GM19397 (cell line): ENCODE measurements around the gene GTF2B.
"Not testable (repeated sequence)": the region's sequence is repeated elsewhere in the genome, so short reads cannot be mapped to it uniquely, and the experiment has no call there.

Experiments used
- ATAC-seq: cut with Tn5 transposase; IDR thresholded peaks from one replicate; pipeline ENCODE4 v1.9.1; 2021; ENCODE audit warnings: mild to moderate bottlenecking, moderate library complexity; ENCODE audit not compliant: unreplicated experiment

The GTF2B gene

DNA sequence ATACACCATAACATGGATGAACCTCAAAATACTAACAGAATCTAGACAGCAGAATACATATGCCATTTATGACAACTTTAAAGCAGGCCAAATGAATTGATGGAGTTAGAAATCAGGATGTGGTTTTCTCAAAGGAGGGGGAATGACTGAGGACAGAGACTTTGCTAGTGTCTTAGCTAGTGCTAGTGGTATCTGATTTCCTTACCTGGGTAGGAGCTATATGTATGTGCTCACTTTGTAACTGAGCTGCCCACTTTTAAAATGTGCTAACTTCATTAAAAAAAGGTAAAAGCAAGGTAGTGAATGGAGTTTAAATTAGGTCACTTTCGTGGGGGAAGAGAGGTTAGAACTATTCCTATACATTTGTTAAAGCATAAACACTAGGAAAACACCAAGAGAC lies 2.6 kb downstream of the GTF2B start:
- ATAC-seq, result no peak

DNA sequence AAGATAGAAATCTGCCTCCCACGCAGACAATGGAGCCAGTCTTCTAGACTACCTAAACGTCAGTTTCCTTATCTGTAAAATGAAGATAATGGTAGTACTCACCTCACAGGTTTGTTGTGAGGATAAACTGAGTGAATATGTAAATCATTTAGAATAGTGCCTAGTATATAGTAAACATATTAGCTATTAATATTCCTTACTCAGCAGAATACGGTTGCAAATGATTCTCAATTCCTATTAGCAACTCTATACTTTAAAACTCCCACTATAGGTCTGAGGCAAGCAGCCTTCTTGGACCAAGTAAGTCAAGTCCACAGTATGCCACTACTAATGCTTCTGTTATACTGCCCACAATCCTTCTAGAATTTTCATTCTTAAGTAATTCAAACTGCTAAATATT lies 5.4 kb downstream of the GTF2B start:
- ATAC-seq, result no peak

DNA sequence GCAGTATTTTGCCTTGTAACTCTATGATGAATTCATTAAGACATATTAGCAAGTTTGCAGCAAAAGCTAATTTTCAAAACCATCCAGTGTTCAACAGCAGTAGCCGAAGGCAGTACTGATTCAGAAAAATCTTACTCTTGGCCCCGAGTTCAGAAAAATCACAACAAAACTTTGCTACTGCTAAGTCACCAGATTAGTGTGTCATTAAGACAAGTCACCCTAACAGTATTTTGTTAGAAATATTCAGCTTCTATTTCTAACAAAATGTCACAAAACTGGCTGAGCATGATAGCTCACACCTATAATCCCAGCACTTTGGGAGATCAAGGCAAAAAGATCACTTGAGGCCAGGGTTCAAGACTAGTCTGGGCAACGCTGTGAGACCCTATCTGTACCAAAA lies 8.2 kb downstream of the GTF2B start:
- ATAC-seq, result no peak

DNA sequence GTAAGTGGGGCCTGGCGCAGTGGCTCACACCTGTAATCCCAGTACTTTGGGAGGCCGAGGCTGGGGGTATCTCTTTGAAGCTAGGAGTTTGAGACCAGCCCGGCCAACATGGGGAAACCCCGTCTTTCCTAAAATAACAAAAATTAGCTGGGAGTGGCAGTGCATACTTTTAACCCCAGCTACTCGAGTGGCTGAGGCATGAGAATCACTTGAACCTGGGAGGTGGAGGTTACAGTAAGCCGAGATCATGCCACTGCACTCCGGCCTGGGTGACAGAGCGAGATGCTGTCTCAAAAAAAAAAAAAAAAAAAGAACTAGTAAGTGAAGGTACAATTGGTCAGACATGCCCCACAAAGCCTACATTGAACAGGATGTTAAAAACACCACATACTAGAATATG lies 10.7 kb downstream of the GTF2B start:
- ATAC-seq, result not testable (repeated sequence)

DNA sequence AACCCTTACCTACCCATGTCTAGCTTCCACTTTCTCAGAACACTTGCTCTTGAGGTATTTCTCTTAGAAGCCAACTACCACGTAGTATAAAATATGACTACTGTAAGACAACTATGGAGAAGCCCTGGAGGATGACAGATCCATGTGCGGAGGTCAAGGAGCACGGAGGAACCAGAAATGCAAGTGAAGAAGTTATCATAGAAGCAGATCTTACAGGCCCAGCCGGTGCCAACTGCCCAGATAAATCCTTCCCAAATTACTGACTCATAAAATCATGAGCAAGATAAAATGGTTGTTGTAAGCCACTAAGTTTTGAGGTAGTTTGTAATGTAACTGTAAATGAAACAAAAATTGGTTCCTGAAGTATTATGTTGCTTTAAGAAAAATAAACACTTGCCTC lies 12.6 kb downstream of the GTF2B start:
- no peak for ATAC-seq

DNA sequence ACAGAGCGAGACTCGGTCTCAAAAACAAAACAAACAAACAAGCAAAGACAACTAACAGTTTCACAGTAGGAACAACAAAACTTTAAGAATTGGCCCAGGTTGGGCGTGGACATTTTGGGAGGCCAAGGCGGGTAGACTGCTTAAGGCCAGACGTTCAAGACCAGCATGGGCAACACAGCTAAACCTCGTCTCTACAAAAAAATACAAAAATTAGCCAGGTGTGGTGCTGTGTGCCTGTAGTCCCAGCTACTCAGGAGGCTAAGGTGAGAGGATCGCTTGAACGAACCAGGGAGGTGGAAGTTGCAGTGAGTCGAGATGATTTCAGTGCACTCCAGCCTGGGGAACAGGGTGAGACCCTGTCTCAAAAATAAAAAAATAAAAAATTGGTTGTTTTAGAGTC lies 13.5 kb downstream of the GTF2B start:
- no peak for ATAC-seq

DNA sequence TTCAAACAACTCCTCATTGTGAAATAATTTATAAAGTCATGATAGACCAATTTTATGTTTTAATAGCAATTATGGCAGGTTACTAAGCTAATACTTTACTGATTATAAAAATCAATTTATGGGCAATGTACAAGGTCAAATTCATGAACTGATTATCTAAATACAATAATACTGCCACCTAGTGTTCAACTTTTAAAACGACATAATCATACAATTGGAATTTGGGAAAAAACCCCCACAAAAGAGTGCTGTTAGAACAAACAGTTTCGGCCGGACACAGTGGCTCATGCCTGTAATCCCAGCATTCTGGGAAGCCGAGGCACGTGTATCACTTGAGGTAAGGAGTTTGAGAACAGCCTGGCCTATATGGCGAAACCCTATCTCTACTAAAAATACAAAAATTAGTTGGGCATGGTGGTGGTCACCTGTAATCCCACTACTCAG lies 14.0 kb downstream of the GTF2B start:
- ATAC-seq, result no peak

DNA sequence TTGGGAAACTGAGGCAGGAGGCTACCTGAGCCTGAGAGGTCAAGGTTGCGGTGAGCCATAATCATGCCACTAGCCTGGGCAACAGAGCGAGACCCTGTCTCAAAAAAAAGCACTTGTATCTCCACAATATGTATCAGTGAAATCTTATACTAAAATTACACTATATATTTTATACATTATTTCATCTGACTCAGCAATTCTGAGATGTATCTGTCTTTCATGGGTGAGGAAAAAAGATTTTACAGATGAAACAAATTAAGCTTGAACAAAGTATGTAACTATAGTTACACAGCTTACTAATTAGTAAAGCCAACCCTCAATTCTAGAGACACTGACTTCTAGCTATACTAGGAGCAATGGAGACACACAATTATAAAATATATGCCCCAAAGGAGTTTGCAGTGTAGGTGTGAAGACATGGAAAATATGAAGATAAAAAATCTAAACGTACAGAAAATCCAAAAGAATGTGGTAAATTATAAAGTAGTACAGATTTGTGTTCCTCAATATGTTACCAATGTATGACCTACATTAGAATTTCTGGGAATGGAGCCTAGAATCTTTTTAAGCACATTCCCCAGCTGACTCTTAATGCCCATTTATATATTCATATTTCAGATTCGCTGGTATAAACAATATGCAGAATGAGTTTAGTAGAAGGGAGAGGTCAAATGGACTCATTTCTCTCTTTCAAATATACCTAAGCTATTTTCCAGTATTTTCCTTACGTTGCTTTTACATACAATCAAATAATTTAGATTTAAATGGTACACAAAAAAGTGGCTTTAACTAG lies 14.6 kb downstream of the GTF2B start:
- no peak for ATAC-seq

DNA sequence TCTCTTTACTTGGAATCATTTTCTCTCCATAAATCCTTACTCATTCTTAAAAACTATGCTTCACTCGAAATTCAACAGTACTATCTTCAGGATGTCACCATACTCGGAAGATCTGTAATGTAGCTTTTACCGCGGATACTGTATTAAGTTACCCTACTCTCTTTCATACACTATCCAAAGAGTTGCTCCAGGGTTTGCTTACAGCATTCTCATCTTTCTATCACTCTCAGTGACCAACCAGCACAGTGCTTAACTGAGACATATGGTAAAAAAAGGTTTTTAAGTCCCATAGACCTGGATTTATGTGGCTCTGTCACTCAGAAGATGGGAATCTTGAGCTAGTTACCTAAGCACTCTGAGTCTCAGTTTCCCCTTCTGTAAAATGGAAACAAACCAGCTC lies 15.8 kb downstream of the GTF2B start:
- ATAC-seq, result no peak

DNA sequence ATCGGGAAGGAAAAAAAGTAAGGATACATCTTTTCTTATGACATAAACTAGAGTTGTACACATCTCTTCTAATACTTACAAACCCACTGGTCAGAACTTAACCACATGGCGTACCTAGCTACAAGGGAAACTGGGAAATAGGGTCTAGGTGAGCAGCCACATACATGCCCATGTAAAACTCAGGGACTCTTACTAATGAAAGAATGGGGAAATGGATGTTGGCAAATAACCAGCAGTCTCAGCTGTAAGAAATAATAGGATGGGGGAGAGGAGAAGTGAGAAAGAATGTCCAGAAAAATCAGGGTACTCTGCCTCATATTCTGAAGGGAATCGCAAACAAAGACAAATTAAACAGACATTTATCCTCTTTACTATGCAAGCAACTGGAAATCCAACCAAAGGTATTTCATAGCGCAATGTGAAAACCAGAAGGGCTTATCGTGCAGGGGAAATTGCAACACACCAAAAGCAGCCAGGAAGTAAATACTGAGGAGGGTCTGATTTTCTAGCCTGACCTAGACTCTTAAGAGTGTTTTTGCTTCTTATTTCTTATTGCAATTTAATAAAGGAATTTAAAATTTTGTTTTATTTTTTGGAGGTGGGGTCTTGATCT lies 17.5 kb downstream of the GTF2B start:
- ATAC-seq, result no peak

DNA sequence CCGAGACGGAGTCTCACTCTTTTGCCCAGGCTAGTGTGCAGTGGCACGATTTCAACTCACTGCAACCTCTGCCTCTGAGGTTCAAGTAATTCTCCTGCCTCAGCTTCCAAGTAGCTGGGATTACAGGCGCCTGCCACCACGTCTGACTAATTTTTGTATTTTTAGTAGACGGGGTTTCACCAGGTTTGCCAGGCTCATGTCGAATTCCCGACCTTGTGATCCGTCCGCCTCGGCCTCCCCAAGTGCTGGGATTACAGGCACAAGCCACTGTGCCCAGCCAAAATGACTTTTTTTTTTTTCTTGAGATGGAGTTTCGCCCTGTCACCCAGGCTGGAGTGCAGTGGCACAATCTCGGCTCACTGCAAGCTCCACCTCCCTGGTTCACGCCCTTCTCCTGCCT lies 21.7 kb downstream of the GTF2B start:
- ATAC-seq, result not testable (repeated sequence)

DNA sequence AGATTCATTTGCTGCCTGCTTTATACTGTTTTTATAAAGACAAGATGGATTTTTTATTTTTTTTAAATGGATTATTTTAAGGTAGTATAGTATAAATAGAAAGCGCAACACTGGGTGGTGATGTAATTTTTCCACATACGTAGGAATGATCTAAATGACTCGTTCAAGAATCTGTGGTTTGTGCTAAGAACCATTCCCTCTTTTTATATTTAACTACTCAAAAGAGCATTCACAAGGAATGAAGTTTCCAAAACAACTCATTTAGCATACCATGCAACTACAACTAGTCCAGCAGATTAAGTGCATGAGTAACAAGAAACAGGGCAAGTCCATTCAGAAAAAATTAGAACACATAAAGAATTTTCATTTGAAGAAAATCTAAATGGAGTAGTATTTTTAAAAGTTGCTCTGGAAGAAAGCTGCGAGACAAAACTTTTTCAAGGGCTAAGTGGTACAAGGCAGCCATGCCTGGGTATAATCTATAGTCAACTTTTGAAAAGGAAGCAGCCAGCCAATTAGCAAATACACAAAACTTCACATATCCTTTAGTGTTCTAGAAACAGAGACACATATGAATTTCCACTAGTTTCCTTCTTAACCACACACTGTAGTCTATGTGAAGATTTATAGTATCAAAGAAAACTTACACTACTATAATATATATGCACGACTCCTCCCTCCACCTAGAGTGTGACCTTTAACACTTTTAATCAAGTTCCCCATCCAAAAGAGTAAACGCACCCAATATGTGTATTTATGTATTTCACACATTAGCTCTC lies 23.4 kb downstream of the GTF2B start:
- no peak for ATAC-seq

DNA sequence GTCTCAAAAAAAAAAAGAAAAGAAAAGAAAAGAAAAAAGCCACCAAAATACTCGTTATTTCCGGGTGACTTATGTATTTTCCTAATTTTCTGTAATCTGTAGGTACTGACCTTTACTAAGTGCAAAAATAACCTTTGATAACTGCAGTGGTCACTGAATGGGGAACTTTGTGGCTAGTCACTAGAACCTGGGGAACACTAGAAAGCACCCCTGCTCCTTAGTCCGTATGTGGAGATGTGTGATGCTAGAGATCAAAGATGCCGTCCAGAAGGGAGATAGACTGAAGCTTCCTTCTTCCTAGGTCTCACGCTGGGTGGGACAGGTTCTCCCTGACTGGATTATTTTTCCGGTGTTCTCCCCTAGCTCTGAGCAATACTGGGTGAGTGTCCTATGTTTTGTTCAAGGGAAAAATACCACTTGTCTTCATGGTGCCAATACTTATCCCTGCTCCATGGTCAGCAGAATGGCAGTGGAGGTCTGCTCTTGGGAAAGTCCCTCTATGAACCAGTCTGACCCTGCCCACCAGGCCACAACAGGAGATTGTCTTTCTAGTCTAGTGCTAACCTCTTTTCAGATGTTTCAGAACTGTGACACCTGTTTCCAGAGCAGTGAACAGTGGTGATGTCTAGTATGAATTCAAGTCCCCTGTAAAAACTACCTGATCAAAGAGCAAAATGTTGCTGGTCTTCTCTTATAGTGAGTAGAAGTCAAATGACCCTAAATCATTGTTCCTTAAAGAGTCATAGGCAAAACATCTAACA lies 39.9 kb downstream of the GTF2B start:
- ATAC-seq, result no peak

DNA sequence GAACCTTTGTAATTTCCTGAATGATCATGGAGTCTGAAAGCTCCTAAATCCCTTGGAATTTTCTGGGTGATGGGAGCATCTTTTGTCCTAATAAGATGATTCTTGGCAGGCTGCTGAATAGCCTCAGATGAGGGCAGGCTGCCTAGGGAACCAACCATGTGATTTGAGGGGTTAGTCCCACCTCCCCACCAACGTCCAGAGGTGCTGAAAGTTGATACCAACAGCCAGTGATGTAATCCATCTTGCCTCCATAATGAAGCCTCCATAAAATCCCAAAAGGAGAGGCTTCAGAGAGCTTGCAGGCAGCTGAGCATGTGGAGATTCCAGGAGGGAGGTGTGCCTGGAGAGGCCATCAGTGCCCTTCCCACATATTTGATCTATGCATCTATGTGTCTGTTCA lies 43.7 kb downstream of the GTF2B start:
- no peak for ATAC-seq

DNA sequence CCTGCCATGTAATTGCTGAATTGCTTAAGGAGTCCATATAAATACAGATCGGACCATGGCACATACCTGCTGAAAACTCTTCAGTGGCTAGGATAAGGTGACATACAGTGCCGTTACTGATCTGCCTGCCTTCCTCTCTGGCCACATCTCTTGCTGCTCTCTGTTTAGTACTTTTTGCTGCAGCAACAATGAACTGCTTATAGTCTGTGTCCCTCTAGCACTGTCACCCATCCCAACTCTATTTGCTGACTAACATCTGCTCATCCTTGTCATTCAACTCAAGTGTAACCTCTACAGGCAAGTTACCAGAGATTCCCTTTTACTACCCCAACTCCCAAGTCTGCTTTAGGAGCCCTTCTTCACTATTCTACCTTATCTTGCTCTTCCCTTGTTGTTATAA lies 65.6 kb downstream of the GTF2B start:
- ATAC-seq, result no peak

DNA sequence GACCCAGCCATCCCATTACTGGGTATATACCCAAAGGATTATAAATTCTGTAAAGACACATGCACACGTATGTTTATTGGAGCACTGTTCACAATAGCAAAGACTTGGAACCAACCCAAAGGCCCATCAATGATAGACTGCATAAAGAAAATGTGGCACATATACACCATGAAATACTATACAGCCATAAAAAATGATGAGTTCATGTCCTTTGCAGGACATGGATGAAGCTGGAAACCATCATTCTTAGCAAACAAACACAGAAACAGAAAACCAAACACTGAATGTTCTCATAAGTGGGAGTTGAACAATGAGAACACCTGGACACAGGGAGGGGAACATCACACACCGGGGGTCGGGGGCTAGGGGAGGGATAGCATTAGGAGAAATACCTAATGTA lies 71.7 kb downstream of the GTF2B start:
- ATAC-seq, result not testable (repeated sequence)

DNA sequence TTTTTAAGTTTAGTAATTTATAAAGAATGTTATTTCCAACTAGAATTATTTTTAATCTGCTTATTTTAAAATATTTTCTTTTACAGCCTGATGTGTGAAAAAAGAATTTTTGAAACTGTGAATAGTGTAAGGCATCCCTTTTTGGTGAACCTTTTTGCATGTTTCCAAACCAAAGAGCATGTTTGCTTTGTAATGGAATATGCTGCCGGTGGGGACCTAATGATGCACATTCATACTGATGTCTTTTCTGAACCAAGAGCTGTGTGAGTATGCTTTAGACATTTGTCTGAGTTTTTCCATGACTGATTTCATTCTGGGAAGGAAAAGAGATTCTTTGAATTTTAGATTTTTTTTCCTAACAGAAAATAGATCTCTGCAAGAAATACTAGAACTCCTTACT lies 77.9 kb downstream of the GTF2B start:
- ATAC-seq, result no peak

DNA sequence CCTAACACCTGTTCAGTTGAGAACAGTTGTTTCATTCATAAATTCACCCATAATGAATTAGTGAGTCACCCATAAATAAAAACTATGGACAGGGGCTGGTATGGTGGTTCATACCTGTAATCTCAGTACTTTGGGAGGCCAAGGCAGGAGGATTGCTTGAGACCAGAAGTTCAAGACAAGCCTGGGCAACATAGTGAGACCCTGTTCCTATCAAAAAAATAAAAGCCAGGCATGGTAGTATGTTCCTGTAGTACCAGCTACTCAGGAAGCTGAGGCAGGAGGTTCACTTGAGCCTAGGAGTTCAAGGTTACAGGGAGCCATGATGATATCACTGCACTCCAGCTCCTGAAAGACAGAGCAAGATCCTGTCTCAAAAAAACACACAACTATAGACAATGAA lies 79.0 kb downstream of the GTF2B start:
- no peak for ATAC-seq

DNA sequence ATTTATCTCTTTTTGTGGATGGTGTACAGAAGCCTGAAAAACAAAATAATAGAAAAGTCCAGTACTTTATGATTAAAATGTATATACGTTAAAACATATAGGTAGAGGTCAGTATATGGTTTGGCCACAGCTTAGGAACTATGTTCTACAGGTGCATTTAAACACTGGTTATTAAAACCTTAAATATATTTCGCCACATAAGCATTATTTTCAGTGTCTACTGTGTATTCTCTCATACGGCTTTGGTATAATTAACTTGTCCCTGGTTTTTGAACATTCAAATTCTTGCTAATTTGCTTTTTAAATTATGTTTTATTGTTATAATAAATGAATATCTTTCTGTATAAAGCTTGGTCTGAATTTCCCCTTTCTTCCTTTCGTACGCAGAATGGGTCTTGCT lies 87.9 kb downstream of the GTF2B start:
- ATAC-seq, result no peak

DNA sequence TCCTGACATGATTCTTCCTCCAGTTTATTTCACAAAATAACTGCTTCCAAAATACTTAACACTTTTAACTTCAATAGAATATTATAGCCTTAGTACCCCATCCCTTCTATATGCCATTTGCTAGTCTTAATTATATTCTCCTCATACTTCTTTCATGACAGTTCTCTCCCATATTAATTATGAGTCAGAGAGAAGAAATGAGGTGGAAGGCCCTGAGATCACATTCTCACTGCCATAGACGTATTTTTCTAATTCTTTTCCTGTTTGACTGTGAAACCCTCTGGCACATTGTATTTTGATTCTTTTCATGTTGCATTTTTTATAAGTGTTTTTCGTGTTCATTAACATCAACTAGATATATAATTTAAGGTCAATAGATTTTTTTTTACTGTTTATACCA lies 88.4 kb downstream of the GTF2B start:
- ATAC-seq, result no peak
